Activated CD4-positive, alpha-beta T cell treated with anti-CD3 and anti-CD28 coated beads for 24 hours (primary cell): ENCODE data around the gene CCDC154.

ENCODE experiments used
- DNase-seq, 2 donors: peaks; one replicate each; pipeline ENCODE4 v3.0.0-alpha.2; 2020; ENCODE audit warnings: low read depth in 2 of 2

Gene CCDC154

DNA sequence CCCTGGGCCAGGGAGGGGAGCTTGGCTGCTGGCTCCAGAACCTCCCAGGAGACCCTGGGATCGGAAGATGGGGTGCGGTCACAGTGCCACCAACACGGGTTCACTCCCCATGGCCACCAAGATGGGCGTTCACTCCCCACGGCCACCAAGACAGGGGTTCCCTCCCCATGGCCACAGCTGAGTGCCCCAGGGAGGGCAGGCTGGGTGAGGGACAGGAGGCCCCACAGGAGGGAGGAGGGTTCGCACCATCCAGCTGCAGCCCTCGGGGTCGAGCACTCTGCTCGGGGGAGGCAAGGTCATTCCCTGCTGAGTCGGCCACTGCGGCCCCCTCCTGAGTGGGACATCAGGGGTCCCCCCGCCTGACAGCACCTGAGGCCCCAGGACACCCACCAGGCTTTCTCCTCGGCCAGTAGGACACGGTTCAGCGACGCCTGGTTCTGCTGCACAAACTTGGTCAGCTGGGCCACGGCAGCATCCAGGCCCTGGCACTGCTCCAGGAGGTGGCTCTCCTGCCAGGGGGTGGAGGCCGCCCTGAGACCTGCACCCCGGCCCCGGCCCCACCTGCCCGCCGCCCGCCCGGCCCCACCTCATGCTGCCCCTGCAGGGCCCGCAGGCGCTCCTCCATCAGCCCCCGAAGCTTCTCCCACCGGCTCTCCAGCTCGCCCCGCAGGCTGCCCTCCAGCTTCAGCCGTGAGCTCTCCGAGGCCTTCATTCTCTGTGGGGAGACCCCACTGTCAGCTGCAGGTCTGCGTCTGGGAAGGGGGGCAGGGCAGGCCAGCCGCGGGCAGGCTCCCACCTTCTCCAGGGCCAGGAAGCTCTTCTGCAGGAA, 5.9 kb downstream of the CCDC154 start:
- no peak for DNase-seq

- DNase-seq: no peak
Observed at GRCh38 chr16:1437606-1438005, 6.8 kb downstream of the CCDC154 start.

DNA sequence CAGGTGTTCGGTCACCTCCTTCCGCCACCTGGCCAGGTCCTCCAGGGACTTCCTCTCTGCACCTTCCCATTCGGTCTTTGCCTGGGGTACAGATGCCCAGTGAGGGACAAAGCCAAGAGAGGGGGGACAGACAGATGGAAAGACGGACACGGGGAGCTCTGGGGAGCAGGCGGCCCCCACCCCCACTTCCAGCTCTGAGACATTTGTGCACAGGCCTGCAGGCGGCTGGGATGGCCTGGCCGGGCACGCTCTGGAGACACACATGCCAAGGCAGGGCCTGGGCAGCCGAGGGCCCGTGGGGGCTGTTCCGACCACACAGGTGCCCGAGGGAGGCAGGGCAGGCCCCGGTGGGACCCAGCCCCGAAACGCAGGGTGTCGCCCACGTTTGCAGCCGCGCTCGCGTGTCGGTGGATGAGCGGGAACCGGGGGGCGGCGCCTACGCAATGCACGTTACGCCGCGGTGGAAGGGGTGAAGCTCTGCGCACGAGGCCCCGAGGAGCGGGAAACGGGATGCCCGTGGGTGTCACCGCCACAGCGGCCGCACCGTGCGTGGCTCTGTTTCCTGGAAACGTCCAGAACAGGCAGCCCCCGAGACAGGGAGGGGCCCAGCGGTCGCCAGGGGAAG, 7.5 kb downstream of the CCDC154 start:
- DNase-seq: no peak

- DNase-seq: no peak
Observed at GRCh38 chr16:1435921-1436697, 8.2 kb downstream of the CCDC154 start.

GRCh38 chr16:1434644-1435592, 9.4 kb downstream of the CCDC154 start:
- DNase-seq: no peak

DNA sequence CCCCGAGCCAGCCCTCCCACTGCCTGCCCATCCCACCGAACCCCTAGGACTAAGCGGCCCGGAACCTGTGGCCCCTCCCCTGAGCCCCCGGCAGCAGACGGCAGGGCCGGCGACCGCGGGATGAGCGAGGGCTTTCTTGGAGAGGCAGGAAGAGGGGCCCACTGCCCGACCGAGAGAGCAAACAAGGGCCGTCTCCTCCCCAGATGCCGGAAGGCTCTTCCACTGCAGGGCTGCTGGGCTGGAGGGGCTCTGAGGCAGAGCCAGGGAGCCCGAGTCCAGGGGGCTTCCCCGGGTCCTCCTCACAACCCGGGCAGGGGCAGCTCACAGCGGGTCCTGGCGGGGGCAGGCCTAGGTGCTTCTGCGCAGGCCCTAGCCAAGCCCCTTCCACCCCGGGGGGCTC, 10.6 kb downstream of the CCDC154 start:
- no peak for DNase-seq

DNA sequence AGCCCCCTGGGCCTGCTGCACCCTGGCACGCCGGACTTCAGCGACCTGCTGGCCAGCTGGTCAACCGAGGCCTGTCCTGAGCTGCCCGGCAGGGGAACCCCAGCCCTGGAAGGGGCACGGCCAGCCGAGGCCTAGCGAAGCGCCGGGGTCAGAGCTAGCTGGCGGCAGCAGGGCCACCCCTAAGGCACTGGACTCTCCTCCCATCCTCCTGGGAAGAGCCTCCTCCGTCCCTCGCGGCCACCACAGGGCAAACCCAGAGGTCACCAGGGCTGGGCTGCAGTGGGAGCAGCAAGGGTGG, 11.1 kb downstream of the CCDC154 start:
- DNase-seq: no peak

DNA sequence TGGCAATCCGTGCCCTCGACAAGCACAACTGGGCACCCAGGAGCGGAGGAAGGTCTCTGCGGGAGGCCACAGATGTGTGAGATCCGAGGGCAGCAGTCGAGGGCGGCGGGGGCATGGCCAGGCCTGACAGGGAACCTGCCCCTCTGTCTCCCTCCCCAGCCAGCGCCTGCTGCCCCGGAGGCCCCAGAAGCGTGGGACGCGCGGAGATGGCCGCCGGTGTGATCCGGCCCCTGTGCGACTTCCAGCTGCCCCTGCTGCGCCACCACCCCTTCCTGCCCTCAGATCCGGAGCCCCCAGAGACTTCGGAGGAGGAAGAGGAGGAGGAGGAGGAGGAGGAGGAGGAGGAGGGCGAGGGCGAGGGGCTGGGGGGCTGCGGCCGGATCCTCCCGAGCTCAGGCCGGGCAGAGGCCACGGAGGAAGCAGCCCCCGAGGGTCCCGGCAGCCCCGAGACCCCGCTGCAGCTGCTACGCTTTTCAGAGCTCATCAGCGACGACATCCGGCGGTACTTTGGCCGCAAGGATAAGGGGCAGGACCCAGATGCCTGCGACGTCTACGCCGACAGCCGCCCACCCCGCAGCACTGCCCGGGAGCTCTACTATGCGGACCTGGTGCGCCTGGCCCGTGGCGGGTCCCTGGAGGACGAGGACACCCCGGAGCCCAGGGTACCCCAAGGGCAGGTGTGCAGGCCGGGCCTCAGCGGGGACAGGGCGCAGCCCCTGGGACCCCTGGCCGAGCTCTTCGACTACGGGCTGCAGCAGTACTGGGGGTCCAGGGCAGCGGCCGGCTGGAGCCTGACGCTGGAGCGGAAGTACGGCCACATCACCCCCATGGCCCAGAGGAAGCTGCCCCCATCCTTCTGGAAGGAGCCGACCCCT, 11.7 kb downstream of the CCDC154 start:
- DNase-seq: no peak

GRCh38 chr16:1431497-1432270, 12.7 kb downstream of the CCDC154 start:
- no peak for DNase-seq

DNA sequence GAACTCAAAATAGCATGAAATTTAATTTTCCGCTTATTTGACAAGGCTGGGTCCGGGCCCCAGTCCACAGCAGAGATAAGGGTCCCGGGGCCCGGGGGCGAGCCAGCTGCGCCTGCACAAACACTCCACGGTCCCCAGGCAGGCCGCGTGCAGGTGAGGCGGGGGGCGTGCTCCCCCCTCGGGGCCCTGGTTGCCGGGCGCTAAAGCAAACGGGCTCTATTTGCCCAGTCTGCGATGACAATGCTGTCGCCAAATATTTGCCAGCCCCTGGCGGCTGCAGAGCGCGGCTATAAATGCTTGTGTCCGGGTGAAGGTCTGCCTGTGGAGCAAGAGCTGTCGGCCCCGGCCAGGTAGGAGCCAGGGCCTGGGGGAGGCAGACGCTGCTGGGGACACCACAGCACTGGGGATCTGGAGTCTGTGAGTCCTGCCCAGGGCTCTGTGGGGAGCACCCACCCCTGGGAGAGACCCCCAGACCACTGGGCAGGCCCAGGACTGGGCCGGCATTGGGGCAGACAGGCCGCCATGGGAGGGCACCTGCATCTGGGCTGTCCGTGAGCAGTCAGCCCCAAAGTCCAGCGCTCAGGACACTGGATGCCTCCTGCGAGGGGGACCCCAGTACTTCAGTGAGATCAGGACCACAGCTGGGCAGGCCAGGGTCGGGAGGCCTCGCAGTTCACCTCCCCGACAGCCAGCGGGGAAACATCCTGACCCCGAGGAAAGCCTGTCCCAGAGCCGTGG, 13.4 kb downstream of the CCDC154 start, which contains the start of gene PERCC1:
Gene PERCC1, plus strand, starts transcription at position 320 of the 738 bp plus-strand sequence. CDS start 1,516 bp downstream, outside the sequence.
- no peak for DNase-seq

DNA sequence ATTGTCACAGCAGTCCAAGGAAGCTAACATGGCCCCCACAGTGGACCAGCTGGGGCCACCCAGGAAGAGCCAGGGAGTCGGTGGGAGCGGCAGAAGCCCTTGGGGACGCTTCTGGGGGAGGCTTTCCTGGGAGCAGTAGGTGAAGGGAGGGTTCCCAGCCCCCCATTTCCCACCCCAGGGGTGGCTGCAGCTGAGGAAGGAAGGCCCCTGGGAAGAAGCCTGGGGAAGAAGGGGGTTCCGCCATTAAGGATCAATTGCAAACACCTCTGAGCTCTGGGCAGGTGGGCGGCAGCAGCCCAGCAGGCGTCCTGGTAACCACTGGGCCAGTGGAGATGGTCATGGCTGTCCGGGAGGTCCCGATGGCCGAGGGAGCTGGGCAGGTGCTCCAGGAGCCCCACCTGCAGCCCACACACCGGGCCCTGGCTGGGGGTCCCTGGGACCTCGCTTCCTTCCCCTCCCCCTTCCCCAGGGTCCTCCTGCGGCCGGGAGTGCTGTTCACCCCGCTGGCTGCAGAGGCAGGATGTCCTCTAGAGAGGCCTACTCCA, 14.1 kb downstream of the CCDC154 start:
- DNase-seq: no peak

DNA sequence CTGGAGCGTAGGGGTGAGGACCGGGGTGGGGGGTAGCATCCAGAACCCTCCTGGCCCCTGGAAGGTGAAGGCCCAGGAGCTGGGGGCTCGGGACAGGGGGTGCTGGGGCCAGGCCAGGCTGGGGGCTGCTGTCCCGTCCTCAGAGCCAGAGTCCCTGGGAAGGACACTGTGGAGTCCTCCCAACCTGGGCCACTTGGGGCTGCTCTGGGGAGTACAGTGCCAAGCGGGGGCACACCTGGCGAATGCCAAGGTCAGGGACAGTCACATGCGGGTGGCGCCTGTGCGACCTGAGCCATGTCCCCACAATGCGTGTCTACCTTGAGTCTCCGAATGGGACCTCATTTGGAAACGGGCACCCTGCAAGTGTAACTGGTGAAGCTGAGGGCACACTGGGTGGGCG, 14.7 kb downstream of the CCDC154 start:
- no peak for DNase-seq

DNA sequence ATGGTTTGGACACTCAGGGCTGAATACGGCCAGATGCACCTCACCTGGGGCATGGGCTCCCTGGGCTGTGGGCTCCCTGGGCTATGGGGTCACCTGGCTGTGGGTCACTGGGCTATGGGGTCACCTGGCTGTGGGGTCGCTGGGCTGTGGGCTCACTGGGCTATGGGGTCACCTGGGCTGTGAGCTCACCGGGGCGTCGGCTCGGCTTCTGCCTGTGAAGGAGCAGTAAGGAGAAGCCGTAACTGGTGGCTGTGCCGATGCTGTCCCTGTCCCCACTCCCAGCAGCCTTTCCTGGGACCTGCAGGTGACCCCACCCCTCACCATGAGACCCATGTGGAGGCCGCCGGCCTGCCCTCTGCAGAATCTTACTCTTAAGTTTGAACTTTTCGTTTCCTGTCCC, 15.3 kb downstream of the CCDC154 start:
- DNase-seq: no peak

- DNase-seq: peak in 1 of 2 donors; percentile 30
Observed at GRCh38 chr16:1428511-1428910, 15.8 kb downstream of the CCDC154 start.

GRCh38 chr16:1427473-1428461, 16.6 kb downstream of the CCDC154 start:
- DNase-seq: no peak

- no peak for DNase-seq
Observed at GRCh38 chr16:1426734-1427471, 17.5 kb downstream of the CCDC154 start.
